ENCODE results near the gene TELO2. TPM values are rescaled to one million over a fixed set of nuclear protein-coding genes. Genes with fewer than 3 reads are reported as not detected.

Gene TELO2
- total and polyA plus RNA-seq, 2 donors (not counting 1 experiment from before 2014, with no cell fraction given), result 6.3 to 10.9 TPM

DNA sequence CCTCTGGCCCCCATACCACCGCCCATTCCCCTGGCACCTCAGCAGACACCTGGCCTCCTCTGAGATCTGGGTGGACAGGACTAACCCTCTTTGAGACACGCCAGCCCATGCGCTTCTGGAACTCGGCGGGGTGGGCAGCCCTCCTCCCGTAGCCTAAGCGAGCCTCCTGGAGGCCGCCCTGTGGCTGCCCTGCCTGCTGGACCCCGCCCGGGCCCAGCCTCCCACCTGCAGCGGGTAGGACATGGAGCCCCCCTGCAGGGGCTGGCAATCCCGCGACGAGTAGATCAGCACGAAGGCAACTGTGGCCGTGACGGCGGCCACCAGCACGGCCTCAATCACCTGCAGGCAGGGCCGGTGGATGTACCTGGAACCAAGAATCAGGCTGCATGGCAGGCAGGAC is 40.6 kb upstream of the TELO2 start:
- peaks cover 16% of the 10 kb centered on the region for H3K36me3 ChIP-seq (ENCODE audit: control insufficient read depth, insufficient read depth, low read length)
- no peaks in the 10 kb centered on the region for H3K79me2 ChIP-seq (ENCODE audit: control insufficient read depth, insufficient read depth, low read length)
- H3K4me1 ChIP-seq (ENCODE audit: control insufficient read depth, extremely low read depth, insufficient read depth, low read length), result no peaks in the 10 kb centered on the region
- no peak overlapping the region for H3K4me3 ChIP-seq (replicated peaks in 1 of 4; ENCODE audit: control extremely low read depth in 1 of 4, insufficient read depth in 1 of 4, low read depth in 3 of 4, low read length in 4 of 4)
- H3K4me2 ChIP-seq (ENCODE audit: extremely low read depth, insufficient read depth, low read length), result no peak overlapping the region
- H3K9me3 ChIP-seq (ENCODE audit: control insufficient read depth, insufficient read depth, low read depth, low read length), result no peaks in the 10 kb centered on the region
- no peak overlapping the region for H2AFZ ChIP-seq (ENCODE audit: low read length)
- H4K20me1 ChIP-seq (ENCODE audit: control insufficient read depth, extremely low read depth, insufficient read depth, low read length), result no peaks in the 10 kb centered on the region
- no peak for DNase-seq (ENCODE audit: low read depth in 2 of 2)
- no peak overlapping the region for H3K9ac ChIP-seq (ENCODE audit: insufficient read depth, low read length)
- H3K27ac ChIP-seq (ENCODE audit: insufficient read depth, low read length), result no peak overlapping the region
- H3K27me3 ChIP-seq (ENCODE audit: control insufficient read depth, insufficient read depth, low read length), result no peaks in the 10 kb centered on the region
- no peak for TF ChIP-seq EZH2 (IDR thresholded peaks at IDR 0.05; ENCODE audit: low read length, missing control alignments)
- no peak for TF ChIP-seq CTCF (conservative IDR thresholded peaks at IDR 0.05 in 1 of 2, IDR thresholded peaks at IDR 0.05 in 1 of 2; ENCODE audit: low read depth in 1 of 2, low read length in 2 of 2)

GRCh38 chr16:1453316-1453715 is 39.8 kb upstream of the TELO2 start:
- Histone ChIP-seq H3K4me1 (ENCODE audit: control insufficient read depth, extremely low read depth, insufficient read depth, low read length) (no peaks in the 10 kb centered on the region), H3K9ac (ENCODE audit: insufficient read depth, low read length) (no peak overlapping the region), H4K20me1 (ENCODE audit: control insufficient read depth, extremely low read depth, insufficient read depth, low read length) (no peaks in the 10 kb centered on the region), H2AFZ (ENCODE audit: low read length) (no peak overlapping the region), H3K36me3 (ENCODE audit: control insufficient read depth, insufficient read depth, low read length) (peaks cover 13% of the 10 kb centered on the region), H3K9me3 (ENCODE audit: control insufficient read depth, insufficient read depth, low read depth, low read length) (no peaks in the 10 kb centered on the region), H3K4me2 (ENCODE audit: extremely low read depth, insufficient read depth, low read length) (no peak overlapping the region), H3K27me3 (ENCODE audit: control insufficient read depth, insufficient read depth, low read length) (no peaks in the 10 kb centered on the region), H3K27ac (ENCODE audit: insufficient read depth, low read length) (no peak overlapping the region), H3K4me3 (replicated peaks in 1 of 4; ENCODE audit: control extremely low read depth in 1 of 4, insufficient read depth in 1 of 4, low read depth in 3 of 4, low read length in 4 of 4) (no peak overlapping the region), H3K79me2 (ENCODE audit: control insufficient read depth, insufficient read depth, low read length) (no peaks in the 10 kb centered on the region)
- DNase-seq (ENCODE audit: low read depth in 2 of 2), result no peak
- TF ChIP-seq EZH2 (IDR thresholded peaks at IDR 0.05; ENCODE audit: low read length, missing control alignments), result no peak
- TF ChIP-seq CTCF (conservative IDR thresholded peaks at IDR 0.05 in 1 of 2, IDR thresholded peaks at IDR 0.05 in 1 of 2; ENCODE audit: low read depth in 1 of 2, low read length in 2 of 2), result no peak

- Histone ChIP-seq H3K4me1 (ENCODE audit: control insufficient read depth, extremely low read depth, insufficient read depth, low read length) (no peaks in the 10 kb centered on the region), H3K36me3 (ENCODE audit: control insufficient read depth, insufficient read depth, low read length) (peaks cover 13% of the 10 kb centered on the region), H3K4me3 (replicated peaks in 1 of 4; ENCODE audit: control extremely low read depth in 1 of 4, insufficient read depth in 1 of 4, low read depth in 3 of 4, low read length in 4 of 4) (no peak overlapping the region), H3K79me2 (ENCODE audit: control insufficient read depth, insufficient read depth, low read length) (no peaks in the 10 kb centered on the region), H3K27me3 (ENCODE audit: control insufficient read depth, insufficient read depth, low read length) (no peaks in the 10 kb centered on the region), H3K4me2 (ENCODE audit: extremely low read depth, insufficient read depth, low read length) (no peak overlapping the region), H3K9me3 (ENCODE audit: control insufficient read depth, insufficient read depth, low read depth, low read length) (no peaks in the 10 kb centered on the region), H3K9ac (ENCODE audit: insufficient read depth, low read length) (no peak overlapping the region), H4K20me1 (ENCODE audit: control insufficient read depth, extremely low read depth, insufficient read depth, low read length) (no peaks in the 10 kb centered on the region), H2AFZ (ENCODE audit: low read length) (no peak overlapping the region), H3K27ac (ENCODE audit: insufficient read depth, low read length) (no peak overlapping the region)
- DNase-seq (ENCODE audit: low read depth in 2 of 2), result no peak
- TF ChIP-seq CTCF (conservative IDR thresholded peaks at IDR 0.05 in 1 of 2, IDR thresholded peaks at IDR 0.05 in 1 of 2; ENCODE audit: low read depth in 1 of 2, low read length in 2 of 2), result no peak
- TF ChIP-seq EZH2 (IDR thresholded peaks at IDR 0.05; ENCODE audit: low read length, missing control alignments), result no peak
Measured at GRCh38 chr16:1454561-1454960, 38.6 kb upstream of the TELO2 start.
